HCT116 (cell line): ENCODE results near the gene TMEM242.

ENCODE experiments used
- EZH2 ChIP-seq: fragments of 200-600 bp; sonication (generic); IDR thresholded peaks from 2 replicates; pipeline ENCODE4 v1.6.1; 2017; ENCODE audit warnings: antibody characterized with exemption, mixed run types
- EZH2phosphoT487 ChIP-seq: fragments of 200-600 bp; IDR thresholded peaks from 2 replicates; pipeline ENCODE4 v1.6.1; 2018; ENCODE audit warnings: antibody characterized with exemption, borderline replicate concordance
- MAX ChIP-seq: IDR thresholded peaks from 2 replicates; pipeline ENCODE4 v1.6.1; 2012
- POLR2A ChIP-seq: IDR thresholded peaks from 2 replicates; pipeline ENCODE4 v1.7.0; 2011; ENCODE audit warnings: borderline replicate concordance; ENCODE audit not compliant: insufficient read depth, insufficient read length; ENCODE audit errors: extremely low read depth
- POLR2AphosphoS5 ChIP-seq: IDR thresholded peaks from 2 replicates; pipeline ENCODE4 v1.6.1; 2011; ENCODE audit warnings: mild to moderate bottlenecking, low read depth, low read length, moderate library complexity
- RAD21 ChIP-seq: IDR thresholded peaks from 2 replicates; pipeline ENCODE4 v1.6.1; 2012; ENCODE audit warnings: low read depth, mild to moderate bottlenecking
- SIN3A ChIP-seq: IDR thresholded peaks from 2 replicates; pipeline ENCODE4 v1.6.1; 2012; ENCODE audit warnings: low read depth
- YY1 ChIP-seq: IDR thresholded peaks from 2 replicates; pipeline ENCODE4 v1.6.1; 2011; ENCODE audit warnings: low read length, low read depth, moderate library complexity, mild to moderate bottlenecking; ENCODE audit not compliant: insufficient replicate concordance; ENCODE audit errors: extremely low read depth
- ZBTB33 ChIP-seq: IDR thresholded peaks from 2 replicates; pipeline ENCODE4 v1.6.1; 2011; ENCODE audit warnings: mild to moderate bottlenecking, low read length, moderate library complexity; ENCODE audit not compliant: insufficient replicate concordance; ENCODE audit errors: extremely low read depth
- ZNF274 ChIP-seq: fragments of 200-500 bp; sonication (Bioruptor generic); IDR thresholded peaks from 2 replicates; pipeline ENCODE4 v1.6.1; 2014; ENCODE audit warnings: mild to moderate bottlenecking, low read depth, low read length, inconsistent platforms
- TF ChIP-seq, protein P1 (sequence below), 3 experiments: fragments of 200-600 bp in 1 of 3; sonication (generic) in 1 of 3; IDR thresholded peaks in 2 of 3; conservative IDR thresholded peaks in 1 of 3; 2 replicates each; pipeline ENCODE4 v1.5.1; 2012 to 2017; ENCODE audit warnings: low read depth in 2 of 3, low read length in 2 of 3, antibody characterized with exemption in 1 of 3, borderline replicate concordance in 1 of 3, control low read depth in 1 of 3, mild to moderate bottlenecking in 1 of 3, mixed read lengths in 1 of 3, mixed run types in 1 of 3, moderate library complexity in 1 of 3; ENCODE audit not compliant: insufficient read depth in 1 of 3
- TF ChIP-seq, protein P2 (sequence below): IDR thresholded peaks from 2 replicates; pipeline ENCODE4 v1.6.1; 2012; ENCODE audit warnings: low read depth

DNA sequence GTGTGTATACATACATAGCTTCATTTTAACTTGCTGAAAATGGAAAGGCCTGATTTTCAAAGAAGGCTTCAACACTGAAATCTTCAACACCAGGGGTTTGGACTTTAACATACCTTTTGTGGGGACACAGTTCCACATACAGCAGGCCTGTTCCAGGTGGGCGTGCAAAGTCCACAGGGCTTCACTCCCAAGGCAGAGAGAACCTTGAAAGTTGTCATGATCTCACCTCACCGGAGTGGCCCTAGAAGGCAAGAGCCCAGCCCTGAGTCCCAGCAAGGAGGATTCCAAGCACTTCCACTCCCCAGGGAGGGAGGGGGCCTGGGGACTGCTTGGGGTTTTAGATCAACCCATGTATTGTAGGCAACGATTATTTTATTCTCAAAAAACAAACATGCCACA lies 47.2 kb downstream of the TMEM242 start:
- TF ChIP-seq, protein P1, sequence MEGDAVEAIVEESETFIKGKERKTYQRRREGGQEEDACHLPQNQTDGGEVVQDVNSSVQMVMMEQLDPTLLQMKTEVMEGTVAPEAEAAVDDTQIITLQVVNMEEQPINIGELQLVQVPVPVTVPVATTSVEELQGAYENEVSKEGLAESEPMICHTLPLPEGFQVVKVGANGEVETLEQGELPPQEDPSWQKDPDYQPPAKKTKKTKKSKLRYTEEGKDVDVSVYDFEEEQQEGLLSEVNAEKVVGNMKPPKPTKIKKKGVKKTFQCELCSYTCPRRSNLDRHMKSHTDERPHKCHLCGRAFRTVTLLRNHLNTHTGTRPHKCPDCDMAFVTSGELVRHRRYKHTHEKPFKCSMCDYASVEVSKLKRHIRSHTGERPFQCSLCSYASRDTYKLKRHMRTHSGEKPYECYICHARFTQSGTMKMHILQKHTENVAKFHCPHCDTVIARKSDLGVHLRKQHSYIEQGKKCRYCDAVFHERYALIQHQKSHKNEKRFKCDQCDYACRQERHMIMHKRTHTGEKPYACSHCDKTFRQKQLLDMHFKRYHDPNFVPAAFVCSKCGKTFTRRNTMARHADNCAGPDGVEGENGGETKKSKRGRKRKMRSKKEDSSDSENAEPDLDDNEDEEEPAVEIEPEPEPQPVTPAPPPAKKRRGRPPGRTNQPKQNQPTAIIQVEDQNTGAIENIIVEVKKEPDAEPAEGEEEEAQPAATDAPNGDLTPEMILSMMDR (IDR thresholded peaks at IDR 0.05 in 2 of 3, conservative IDR thresholded peaks at IDR 0.05 in 1 of 3; ENCODE audit: borderline replicate concordance in 1 of 3, insufficient read depth in 1 of 3, low read depth in 2 of 3, low read length in 2 of 3): no peak
- TF ChIP-seq YY1 (no peak), EZH2 (no peak), POLR2AphosphoS5 (no peak), EZH2phosphoT487 (no peak), RAD21 (no peak), MAX (no peak), ZNF274 (no peak), POLR2A (no peak), SIN3A (no peak), ZBTB33 (no peak)
- TF ChIP-seq, protein P2, sequence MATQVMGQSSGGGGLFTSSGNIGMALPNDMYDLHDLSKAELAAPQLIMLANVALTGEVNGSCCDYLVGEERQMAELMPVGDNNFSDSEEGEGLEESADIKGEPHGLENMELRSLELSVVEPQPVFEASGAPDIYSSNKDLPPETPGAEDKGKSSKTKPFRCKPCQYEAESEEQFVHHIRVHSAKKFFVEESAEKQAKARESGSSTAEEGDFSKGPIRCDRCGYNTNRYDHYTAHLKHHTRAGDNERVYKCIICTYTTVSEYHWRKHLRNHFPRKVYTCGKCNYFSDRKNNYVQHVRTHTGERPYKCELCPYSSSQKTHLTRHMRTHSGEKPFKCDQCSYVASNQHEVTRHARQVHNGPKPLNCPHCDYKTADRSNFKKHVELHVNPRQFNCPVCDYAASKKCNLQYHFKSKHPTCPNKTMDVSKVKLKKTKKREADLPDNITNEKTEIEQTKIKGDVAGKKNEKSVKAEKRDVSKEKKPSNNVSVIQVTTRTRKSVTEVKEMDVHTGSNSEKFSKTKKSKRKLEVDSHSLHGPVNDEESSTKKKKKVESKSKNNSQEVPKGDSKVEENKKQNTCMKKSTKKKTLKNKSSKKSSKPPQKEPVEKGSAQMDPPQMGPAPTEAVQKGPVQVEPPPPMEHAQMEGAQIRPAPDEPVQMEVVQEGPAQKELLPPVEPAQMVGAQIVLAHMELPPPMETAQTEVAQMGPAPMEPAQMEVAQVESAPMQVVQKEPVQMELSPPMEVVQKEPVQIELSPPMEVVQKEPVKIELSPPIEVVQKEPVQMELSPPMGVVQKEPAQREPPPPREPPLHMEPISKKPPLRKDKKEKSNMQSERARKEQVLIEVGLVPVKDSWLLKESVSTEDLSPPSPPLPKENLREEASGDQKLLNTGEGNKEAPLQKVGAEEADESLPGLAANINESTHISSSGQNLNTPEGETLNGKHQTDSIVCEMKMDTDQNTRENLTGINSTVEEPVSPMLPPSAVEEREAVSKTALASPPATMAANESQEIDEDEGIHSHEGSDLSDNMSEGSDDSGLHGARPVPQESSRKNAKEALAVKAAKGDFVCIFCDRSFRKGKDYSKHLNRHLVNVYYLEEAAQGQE: no peak
